ENCODE measurements around the gene ERBIN.
"Not testable (repeated sequence)": the region's sequence is repeated elsewhere in the genome, so short reads cannot be mapped to it uniquely, and the experiment has no call there.

Gene ERBIN

DNA sequence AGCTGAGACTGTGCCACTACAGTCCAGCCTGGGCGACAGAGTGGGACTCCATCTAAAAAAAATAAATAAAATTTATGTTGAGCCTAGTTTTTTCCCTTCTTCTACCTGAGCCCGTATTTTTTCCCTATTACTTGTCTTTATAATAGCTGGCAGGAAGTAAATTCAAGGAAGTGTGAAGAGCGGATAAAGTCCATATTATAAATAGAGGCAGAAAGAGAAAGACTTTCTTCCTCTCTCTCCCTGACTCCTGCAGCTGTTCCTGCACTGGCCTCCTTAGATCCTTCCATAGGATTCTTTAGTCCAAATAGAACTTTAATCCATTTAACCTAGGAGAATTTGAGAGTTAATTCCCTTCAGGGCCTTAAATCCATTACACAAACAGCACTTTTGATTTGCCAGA lies 10.3 kb upstream of the ERBIN start:
- DNase-seq: no peak

DNA sequence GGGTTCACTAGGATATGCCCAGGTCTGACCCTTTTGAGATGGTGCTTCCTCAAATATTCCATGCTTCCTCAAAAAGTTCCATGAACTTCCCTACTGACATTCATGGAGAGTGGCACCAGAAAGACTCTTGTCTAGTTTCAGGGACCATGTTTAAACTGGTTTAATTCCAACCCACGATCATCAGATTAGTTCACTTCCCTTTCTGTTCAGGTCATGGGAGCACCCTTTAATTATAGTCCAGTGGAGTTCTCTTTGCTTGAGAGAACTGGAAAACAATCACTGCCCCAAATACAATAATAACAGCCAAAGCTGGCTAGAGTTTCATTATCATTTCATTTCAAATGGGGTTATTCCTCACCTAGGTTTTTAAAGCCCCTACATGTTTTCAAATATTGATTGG lies 9.7 kb upstream of the ERBIN start:
- DNase-seq: no peak

DNA sequence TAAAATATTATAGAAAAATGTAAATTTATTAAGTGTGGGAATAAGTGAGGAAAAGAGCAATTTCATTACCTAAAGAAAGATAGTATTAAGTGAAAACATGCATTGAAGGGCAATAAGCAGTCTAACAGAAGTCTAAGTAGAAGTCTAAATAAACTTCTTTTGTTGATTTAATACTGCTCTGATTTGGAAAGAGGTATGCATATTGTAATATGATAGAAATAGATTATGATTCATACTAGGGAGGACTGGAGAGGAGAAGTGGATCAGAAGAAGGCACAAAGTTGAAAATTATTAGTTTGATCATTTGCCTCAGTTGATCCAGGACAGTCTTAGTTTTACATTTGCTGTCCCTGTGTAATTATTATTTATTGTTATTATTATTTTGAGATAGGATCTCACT lies 6.6 kb upstream of the ERBIN start:
- no peak for DNase-seq

DNA sequence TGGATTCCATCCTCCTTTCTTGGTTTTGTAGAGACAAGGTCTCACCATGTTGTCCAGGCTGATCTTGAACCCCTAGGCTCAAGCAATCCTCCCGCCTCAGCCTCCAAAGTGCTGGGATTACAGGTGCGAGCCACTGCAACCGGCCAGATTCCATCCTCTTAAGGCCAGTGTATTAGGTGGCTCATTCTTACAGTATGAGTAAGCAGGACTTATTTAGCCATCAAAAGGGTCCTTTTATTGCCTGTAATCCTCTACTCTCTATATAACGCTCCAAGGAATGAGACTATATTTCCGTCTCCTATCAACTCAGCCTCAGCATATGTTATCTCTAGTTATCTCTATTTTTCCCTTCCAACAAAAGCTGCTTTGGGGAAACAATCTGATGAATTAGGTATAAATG lies 3.0 kb upstream of the ERBIN start:
- DNase-seq: no peak

DNA sequence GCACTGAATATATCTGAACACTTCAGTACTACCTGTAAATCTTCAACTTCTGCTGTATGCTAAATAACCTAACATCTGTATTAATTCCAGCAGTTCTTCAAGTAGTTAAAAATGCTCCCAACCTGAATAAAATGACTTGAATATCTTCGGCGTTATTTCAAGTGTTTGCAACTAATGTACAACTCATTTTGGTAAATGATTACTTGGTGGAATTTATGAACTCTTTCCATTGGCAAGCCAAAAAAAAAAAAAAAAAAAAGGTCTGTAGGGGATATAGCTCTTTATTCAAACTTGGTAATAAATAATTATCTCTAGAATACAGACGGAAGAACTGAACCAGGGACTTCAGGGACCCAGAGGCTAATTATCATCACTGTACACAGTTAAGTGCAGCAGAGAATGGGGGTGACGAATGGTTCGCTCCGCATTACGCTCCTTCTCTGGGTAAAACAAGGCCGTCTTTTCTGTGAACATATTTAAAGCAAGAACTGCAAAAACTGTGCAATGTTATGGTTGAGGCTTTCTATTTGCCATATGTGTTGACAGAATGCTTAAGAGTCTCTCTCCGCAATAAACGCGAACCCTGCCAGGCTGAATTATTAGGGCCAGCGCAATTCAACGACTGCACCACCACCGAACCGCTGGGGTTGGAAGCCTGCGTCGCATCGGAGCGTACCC lies 1.9 kb upstream of the ERBIN start:
- DNase-seq: no peak

DNA sequence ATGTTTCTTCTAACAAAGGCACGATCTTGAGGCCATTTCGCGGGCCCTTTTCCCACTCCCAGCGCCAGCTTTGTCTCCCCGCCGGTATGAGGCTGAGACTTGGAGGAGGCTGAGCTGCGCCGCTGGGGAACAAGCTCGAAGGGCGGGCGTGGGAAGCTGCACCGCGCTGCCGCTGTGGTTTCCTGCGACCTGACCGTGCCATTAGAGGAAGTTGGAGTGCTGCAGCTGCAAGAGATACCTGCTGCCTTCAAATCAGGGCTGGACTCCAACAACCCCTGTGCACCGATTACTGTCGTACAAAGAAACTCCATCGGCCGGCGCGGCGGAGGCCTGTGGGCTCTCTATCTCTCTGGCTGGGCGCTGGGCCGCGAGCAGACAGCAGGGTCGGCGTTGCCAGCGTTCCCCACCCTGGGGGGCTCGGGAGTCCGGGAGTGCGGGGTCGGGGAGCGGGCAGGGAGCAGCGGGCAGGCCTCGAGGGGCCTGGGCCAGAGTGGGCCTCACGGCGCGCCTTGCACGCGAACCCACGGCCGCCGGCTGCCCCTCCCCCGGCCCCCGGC lies 1.3 kb upstream of the ERBIN start:
- peak; percentile 74 for DNase-seq

DNA sequence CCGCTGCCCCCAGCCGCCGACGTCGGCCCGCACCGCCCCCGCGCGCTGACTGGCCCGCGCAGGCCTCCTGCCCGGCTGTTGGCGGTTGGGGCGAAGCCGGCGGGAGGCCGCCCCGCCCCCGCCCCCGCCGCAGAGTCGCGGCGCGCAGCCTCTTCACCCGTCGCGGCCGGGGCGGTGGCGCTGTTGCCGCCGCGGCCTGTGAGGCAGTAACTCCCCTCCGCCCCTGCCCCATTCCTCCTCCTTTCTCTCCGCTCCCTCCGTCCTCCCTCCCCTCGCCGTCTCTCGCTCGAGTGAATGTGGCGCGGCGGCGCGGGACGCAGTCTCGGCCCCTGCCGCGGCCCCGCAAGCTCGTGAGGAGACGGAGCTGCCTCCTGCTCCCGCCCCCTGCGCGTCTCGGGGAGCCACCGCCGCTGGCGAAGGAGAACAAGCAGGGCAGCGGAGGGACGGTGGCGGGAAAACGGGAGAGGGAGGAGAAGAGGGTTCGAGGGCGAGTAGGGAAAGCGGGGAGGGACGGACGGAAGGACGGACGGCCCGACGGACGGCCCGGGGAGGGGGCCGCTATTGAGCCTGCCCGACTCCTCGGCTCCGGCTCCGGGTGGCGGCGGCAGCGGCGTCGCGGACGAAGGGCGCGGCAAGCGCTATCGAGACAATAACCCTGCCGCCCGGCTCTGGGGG lies 637 bp upstream of the ERBIN start:
- DNase-seq: peak; percentile 77

DNA sequence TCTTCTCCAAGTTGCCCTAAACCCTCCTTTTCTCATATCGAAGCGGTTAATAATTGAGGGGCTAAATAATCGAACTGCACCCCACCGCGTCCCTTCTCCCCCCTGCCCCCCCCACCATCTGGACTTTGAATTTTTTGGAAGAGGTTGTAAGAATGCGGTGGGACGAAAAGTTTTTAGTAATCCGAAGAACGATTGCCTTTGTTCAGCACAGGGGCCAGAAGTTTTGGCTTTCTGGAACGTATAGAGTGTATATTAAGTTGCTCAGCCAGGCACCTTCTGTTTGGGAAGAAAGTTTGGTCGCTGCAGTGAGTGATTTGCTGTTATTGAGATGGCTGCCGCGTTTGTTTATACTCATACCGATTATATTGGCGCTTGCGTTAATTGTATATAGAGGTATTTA lies 518 bp downstream of the ERBIN start:
- no peak for DNase-seq

DNA sequence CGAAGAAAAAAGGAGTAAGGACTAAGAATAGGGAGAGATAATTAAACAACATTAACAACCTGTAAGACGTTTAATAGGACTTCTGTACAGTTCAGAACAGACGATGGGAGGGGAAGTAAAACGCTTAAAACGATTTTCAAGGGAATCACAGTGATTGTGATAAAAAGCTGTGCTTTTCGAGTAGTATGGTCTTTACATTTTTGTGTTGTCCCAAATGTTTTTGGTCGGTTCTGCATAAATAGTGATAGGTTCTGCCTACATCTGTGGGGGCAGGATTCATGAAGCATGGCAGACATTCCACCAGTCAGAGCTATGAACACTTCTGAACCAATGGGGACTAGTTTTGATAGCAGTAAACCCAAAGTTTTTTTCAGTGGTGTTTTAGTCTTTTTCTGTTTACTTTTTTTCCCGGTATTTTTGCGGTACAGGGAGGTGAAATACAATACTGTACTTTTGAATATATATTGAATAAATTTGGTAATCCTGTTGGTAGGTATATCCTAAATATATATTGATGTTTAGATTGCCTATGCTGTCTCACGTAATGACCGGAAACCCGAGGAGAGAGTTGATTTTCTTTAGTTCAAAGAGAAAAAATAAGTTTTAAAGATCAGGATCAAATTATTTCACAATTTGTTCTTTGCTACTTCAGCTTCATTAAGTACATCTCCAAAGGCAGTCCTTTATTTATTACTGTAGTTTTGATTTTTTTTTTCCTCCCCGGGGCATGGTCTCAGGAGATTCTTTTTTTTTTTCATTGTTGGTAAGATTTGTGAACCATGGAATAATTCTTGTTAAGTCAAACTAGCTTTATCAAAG lies 1.3 kb downstream of the ERBIN start:
- peak; percentile 13 for DNase-seq

DNA sequence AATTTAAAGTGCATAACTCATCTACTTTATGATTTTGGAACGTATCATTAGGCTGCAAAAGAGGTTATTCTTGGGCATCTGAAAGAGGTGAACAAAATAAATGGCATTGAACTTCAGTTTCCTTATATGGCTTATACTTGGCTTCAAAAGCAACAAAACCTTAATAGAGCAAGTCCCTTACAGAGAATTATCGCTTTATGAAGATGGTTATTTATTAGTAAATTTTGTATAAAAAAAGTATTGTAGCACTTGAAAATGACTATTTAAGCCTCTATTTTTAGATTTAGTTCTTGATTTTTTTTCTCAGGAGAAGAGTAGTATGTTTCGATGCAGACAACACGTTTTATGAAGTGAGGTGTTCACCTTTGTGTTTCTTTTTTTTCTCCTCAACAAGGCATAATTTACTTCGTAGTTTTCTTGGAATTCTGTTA lies 2.0 kb downstream of the ERBIN start:
- no peak for DNase-seq

DNA sequence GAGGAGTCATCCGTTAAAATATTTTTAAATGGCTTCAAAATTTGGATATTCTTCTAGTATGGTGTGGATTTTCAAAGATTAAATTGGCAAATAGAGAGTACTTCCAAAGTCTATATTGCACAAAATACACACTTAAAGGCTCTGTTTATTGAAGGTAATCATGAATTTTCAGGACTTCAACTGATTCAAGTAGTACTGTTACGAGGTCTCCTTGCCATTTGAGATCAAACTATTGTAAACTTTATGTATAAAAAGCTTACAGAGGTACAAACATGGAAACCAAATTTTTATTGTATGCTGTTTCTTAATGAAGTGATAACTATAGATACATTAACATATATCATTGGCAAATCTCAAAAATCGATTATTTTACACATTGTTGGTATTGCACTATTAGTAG lies 2.5 kb downstream of the ERBIN start:
- no peak for DNase-seq

DNA sequence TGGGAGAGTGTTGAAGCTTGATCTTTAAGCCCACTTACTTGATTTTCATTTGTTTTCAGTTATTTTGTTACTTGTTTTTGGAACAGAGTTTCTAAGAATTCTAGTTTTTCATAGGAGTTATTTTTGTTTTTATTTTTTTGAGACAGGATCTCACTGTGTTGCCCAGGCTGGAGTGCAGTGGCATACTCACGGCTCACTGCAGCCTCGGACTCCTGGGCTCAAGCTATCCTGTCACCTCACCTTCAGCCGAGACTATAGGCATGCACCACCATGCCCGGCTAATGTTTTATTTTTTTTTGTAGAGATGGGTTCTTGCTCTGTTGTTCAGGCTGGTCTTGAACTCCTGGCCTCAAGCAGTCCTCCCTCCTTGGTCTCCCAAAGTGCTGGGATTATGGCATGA lies 6.3 kb downstream of the ERBIN start:
- DNase-seq: no peak

DNA sequence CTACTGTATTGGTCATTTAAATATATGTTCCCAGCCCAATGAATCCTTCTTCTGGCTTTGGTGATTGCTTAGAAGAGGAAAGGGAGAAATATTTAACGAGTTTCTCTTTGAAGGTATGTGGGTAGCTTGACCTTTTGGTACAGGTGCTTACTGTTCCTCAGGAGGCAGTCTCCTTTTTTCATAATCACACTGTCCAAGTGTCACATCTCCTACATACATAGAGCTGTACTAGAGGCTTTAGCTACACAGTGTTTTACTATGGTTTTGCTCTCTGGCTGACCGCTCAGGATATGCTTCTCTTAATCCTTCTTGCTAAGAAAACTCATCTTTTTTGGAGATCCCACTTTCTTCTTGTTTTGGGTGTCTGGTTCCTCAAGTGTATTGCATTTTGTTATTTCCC lies 6.9 kb downstream of the ERBIN start:
- DNase-seq: no peak

DNA sequence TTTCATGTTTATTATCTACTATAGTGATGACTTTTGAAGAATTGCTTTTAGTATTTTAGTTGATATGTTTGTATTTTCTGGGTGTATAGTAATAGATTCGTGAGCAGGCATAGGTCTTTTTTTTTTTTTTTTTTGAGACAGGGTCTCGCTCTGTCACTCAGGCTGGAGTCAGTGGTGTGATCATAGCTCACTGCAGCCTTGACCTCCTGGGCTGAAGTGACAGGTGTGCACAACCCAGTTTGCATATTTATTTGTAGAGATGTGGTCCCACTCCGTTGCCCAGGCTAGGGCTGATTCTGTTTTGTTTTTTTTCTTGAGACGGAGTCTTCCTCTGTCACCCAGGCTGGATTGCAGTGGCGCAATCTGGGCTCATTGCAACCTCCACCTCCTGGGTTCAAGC lies 11.9 kb downstream of the ERBIN start:
- no peak for DNase-seq

DNA sequence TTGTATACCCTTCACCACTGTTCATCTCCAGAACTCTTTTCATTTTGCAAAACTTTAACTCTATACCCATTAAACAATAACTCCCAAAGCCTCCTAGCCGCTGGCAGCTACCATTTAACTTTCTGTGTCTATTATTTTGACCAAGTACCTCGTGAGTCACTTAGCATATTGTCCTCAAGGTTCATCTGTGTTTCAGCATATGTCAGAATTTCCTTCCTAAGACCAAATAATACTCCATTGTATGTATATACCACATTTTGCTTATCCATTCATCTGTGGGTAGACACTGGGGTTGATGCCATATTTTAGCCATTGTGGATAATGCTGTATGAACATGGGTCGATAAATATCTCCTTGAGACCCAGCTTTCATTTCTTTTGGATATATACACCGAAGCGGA lies 17.4 kb downstream of the ERBIN start:
- DNase-seq: no peak

DNA sequence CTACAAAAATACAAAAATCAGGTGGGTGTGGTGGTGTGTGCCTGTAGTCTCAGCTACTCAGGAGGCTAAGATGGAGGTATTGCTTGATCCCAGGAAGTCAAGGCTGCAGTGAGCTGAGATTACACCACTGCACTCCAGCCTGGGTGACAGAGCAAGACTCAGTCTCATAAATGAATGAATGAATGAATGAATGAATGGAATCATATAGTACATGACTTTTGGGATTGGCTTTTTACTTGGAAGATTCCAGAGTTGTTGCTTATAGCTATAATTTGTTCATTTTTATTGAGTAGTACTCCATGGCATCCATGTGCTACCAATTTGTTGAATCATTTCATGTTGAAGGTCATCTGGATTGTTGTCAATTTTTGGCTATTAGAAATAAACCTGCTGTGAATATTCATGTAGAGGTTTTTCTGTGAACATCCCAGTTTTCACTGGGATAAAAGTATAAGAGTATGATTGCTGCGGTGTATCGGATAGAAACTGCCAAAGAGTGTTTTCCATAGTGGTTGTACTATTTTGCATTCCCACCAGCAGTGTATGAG lies 19.9 kb downstream of the ERBIN start:
- no peak for DNase-seq

DNA sequence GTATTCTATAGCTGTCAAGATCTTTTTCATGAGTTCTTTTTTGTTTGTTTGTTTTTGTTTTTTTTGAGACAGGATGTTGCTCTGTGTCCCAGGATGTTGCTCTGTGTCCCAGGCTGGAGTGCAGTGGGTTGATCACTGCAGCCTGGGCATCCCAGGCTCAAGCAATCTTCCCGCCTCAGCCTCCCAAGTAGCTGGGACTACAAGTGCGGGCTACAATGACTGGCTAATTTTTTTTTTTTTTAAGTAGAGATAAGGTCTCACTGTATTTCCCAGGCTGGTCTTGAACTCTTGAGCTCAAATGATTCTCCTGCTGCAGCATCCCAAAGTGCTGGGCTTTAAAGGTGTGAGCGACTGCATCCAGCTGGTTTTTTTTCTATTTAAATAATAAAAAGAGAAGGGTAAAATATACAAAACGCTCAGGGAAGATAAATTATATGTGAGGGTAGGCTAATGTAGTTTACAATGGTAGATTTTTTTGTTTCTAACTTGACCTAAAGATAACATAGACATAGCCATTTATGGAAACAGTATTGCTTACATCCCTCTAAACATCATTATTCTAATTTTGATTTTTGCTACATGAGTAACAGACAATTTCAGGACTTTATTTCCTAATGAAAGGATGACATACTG lies 21.9 kb downstream of the ERBIN start:
- no peak for DNase-seq

DNA sequence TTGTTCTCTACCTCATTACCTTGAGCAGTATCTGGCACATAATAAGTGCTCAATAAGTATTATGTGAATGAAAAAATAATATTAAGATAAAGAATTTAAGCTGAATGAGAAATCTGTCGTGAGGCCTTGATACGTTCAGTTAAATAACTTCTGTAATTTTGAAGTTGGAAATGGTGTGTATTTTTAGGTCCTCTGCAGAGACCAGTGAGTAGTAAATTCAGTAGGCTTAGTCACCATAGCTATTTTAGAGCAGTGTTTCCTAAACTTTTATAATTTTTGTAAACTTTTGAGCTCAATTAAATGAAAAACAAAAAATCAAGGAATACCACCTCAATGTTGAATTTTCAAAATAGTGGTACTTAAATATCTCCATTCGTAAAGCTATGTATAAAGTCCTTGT lies 25.0 kb downstream of the ERBIN start:
- no peak for DNase-seq

DNA sequence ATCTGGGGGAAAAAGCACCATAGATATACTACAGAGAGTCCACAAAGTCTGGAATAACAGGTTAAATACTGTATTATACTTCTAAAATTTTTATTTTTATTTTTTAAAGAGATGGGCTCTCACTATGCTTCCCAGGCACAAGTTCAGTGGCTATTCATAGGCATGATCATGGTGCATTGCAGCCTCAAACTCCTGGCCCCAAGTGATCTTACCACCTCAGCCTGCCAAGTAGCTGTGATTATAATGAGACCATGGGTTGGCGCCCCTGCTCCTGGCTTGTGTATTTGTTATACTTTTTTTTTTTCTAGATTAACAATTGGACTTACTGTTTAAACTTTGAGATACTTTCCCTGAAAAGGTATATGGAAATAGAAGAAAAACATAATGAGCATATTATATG lies 25.9 kb downstream of the ERBIN start:
- DNase-seq: no peak

DNA sequence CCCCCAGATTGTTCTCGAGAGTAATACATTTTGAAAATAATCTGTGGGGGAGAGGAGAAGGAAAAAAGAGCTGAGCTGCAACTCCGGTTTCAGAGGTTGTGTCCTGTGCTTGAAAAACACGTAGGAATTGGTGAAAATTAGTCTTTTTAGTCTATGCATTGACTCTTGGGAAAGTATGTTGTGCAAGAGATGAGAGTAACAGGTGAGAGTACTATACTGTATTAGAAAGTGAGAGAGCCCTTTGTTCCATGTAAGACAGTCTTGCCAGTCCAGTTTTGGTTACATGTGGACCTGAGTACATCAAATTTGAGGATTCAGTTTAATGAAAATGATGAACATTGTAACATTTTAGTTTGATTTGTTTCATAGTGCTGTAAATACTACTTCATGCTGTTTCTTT lies 27.8 kb downstream of the ERBIN start:
- DNase-seq: no peak

DNA sequence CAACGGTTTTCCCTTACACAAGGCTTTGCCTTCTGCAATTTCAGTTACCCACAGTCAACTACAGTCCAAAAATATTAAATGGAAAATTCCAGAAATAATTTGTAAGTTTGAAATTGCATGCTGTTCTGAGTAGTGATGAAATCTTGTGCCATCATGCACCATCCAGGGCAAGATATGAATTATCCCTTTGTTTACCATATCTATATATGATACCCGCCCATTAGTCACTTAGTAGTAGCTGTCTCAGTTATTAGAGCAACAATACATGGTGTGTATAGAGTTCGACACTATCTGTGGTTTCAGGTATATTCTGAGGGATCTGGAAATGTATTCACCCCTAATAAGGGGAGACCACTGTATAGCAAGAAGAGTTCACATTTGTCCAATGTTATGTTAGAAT lies 29.4 kb downstream of the ERBIN start:
- no peak for DNase-seq

DNA sequence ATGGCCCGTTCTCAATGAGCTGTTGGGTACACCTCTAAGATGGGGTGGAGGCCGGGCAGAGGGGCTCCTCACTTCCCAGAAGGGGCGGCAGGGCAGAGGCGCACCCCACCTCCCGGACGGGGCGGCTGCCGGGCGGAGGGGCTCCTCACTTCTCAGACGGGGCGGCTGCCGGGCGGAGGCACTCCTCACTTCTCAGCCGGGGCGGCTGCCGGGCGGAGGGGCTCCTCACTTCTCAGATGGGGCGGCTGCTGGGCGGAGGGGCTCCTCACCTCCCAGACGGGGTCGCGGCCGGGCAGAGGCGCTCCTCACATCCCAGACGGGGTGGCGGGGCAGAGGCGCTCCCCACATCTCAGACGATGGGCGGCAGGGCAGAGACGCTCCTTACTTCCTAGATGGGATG lies 31.3 kb downstream of the ERBIN start:
- DNase-seq: not testable (repeated sequence)

DNA sequence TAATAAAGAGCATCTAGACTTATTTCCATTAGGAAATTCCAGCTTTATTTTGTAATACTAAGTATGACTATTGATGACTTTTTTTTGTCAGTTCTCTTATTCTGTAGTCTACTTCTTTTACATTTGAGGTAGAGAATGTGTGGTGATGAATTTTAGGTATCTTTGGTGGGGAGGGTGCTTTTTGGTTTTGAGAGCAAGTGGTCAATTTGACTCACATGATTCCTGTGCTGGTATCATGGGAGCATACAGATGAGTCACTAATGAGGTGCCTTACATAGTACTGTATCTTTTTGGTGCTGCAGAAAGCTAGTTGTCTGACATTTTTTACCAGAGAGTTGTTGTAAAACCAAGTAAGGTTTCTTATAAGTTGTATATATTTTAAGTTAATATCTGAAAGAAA lies 35.3 kb downstream of the ERBIN start:
- DNase-seq: no peak
